HEK293T (cell line): ENCODE results near the gene GRIK2.

ENCODE experiments used
- CTCF ChIA-PET: fragments of 350-600 bp; formaldehyde crosslinking; extraction: SDS; loops from one replicate; lab custom pipeline; 2021; ENCODE audit warnings: antibody characterized with exemption, inconsistent platforms; lab: Yijun Ruan, JAX
- POLR2A ChIA-PET: fragments of 350-600 bp; formaldehyde crosslinking; extraction: SDS; loops from one replicate; lab custom pipeline; 2020; ENCODE audit warnings: antibody characterized with exemption, inconsistent platforms; lab: Yijun Ruan, JAX
- DNase-seq: peaks from one replicate; pipeline ENCODE4 v3.0.0; 2012; ENCODE audit warnings: mixed read lengths; ENCODE audit errors: extremely low spot score
- ARNT ChIP-seq: fragments of 450-650 bp; IDR thresholded peaks from 2 replicates; pipeline ENCODE4 v1.6.1; 2017; ENCODE audit warnings: mild to moderate bottlenecking
- BHLHE40 ChIP-seq: fragments of 450-650 bp; IDR thresholded peaks from 2 replicates; pipeline ENCODE4 v1.6.1; 2016; ENCODE audit warnings: mild to moderate bottlenecking, moderate library complexity, borderline replicate concordance
- CTBP1 ChIP-seq: fragments of 450-650 bp; IDR thresholded peaks from 2 replicates; pipeline ENCODE4 v1.6.1; 2016; ENCODE audit warnings: borderline replicate concordance
- ELF4 ChIP-seq: fragments of 450-650 bp; IDR thresholded peaks from 2 replicates; pipeline ENCODE4 v1.6.1; 2017; ENCODE audit warnings: antibody characterized with exemption
- FOXA1 ChIP-seq: fragments of 450-650 bp; IDR thresholded peaks from 2 replicates; pipeline ENCODE4 v1.6.1; 2016; ENCODE audit warnings: mild to moderate bottlenecking
- FOXK2 ChIP-seq: fragments of 450-650 bp; IDR thresholded peaks from 2 replicates; pipeline ENCODE4 v1.6.1; 2016; ENCODE audit warnings: mild to moderate bottlenecking
- FOXM1 ChIP-seq: fragments of 450-650 bp; IDR thresholded peaks from 2 replicates; pipeline ENCODE4 v1.6.1; 2017; ENCODE audit warnings: mild to moderate bottlenecking, borderline replicate concordance
- HDGF ChIP-seq: fragments of 450-650 bp; IDR thresholded peaks from 2 replicates; pipeline ENCODE4 v1.6.1; 2017; ENCODE audit warnings: antibody characterized with exemption, borderline replicate concordance
- L3MBTL2 ChIP-seq: fragments of 450-650 bp; conservative IDR thresholded peaks from 2 replicates; pipeline ENCODE4 v1.6.1; 2016; ENCODE audit warnings: mild to moderate bottlenecking
- LEF1 ChIP-seq: fragments of 450-650 bp; IDR thresholded peaks from 2 replicates; pipeline ENCODE4 v1.6.1; 2017; ENCODE audit warnings: mild to moderate bottlenecking, borderline replicate concordance
- NFRKB ChIP-seq: fragments of 450-650 bp; IDR thresholded peaks from 2 replicates; pipeline ENCODE4 v1.6.1; 2016; ENCODE audit warnings: mild to moderate bottlenecking, moderate library complexity
- PKNOX1 ChIP-seq: fragments of 450-650 bp; IDR thresholded peaks from 2 replicates; pipeline ENCODE4 v1.6.1; 2016
- SP1 ChIP-seq: fragments of 450-650 bp; IDR thresholded peaks from 2 replicates; pipeline ENCODE4 v1.6.1; 2017
- SUZ12 ChIP-seq: fragments of 450-650 bp; IDR thresholded peaks from 2 replicates; pipeline ENCODE4 v1.6.1; 2016; ENCODE audit warnings: mild to moderate bottlenecking
- TARDBP ChIP-seq: fragments of 450-650 bp; IDR thresholded peaks from 2 replicates; pipeline ENCODE4 v1.6.1; 2016
- ZNF384 ChIP-seq: fragments of 450-650 bp; IDR thresholded peaks from 2 replicates; pipeline ENCODE4 v1.6.1; 2016

Gene GRIK2

GRCh38 chr6:101733899-101734298 lies 340.4 kb downstream of the GRIK2 start:
- TF ChIP-seq NFRKB (no peak), ELF4 (no peak), SP1 (no peak)
- DNase-seq, result no peak
- CTCF ChIA-PET, result no interaction called here
- POLR2A ChIA-PET, result no interaction called here

GRCh38 chr6:101738481-101738880 lies 345.0 kb downstream of the GRIK2 start:
- ChIA-PET CTCF (no interaction called here), POLR2A (no interaction called here)
- TF ChIP-seq FOXA1, result no peak
- no peak for TF ChIP-seq FOXM1
- no peak for TF ChIP-seq HDGF
- TF ChIP-seq FOXK2, result no peak
- TF ChIP-seq SUZ12, result no peak
- no peak for TF ChIP-seq PKNOX1
- no peak for TF ChIP-seq ARNT
- TF ChIP-seq NFRKB, result no peak
- TF ChIP-seq ELF4, result no peak
- TF ChIP-seq L3MBTL2, result no peak
- no peak for TF ChIP-seq SP1
- TF ChIP-seq BHLHE40, result no peak
- TF ChIP-seq LEF1, result no peak
- TF ChIP-seq TARDBP, result no peak
- no peak for TF ChIP-seq CTBP1
- TF ChIP-seq ZNF384, result no peak
- no peak for DNase-seq

GRCh38 chr6:101740631-101741030 lies 347.1 kb downstream of the GRIK2 start:
- ChIA-PET POLR2A (no interaction called here), CTCF (no interaction called here)
- TF ChIP-seq FOXM1 (no peak), PKNOX1 (no peak), ZNF384 (no peak), ELF4 (no peak), NFRKB (no peak), BHLHE40 (no peak), CTBP1 (no peak), FOXK2 (no peak), SUZ12 (no peak), HDGF (no peak), TARDBP (no peak), SP1 (no peak), L3MBTL2 (no peak), LEF1 (no peak), FOXA1 (no peak), ARNT (no peak)
- DNase-seq, result no peak

- TF ChIP-seq FOXA1 (no peak), SP1 (no peak), CTBP1 (no peak), PKNOX1 (no peak)
- ChIA-PET CTCF (no interaction called here), POLR2A (no interaction called here)
- no peak for DNase-seq
These were observed 348.1 kb downstream of the GRIK2 start for GRCh38 chr6:101741474-101742171.

GRCh38 chr6:101747160-101747559 lies 353.7 kb downstream of the GRIK2 start:
- no peak for TF ChIP-seq CTBP1
- TF ChIP-seq FOXA1, result no peak
- no peak for TF ChIP-seq FOXK2
- TF ChIP-seq SP1, result no peak
- no peak for TF ChIP-seq ZNF384
- no peak for TF ChIP-seq ELF4
- TF ChIP-seq TARDBP, result no peak
- no peak for TF ChIP-seq NFRKB
- TF ChIP-seq LEF1, result no peak
- TF ChIP-seq SUZ12, result no peak
- no peak for TF ChIP-seq BHLHE40
- CTCF ChIA-PET, result no interaction called here
- DNase-seq, result no peak
- POLR2A ChIA-PET, result no interaction called here

GRCh38 chr6:101747716-101748115 lies 354.2 kb downstream of the GRIK2 start:
- ChIA-PET CTCF (no interaction called here), POLR2A (no interaction called here)
- DNase-seq, result no peak
- TF ChIP-seq CTBP1 (no peak), FOXK2 (no peak), PKNOX1 (no peak), SUZ12 (no peak), ELF4 (no peak), HDGF (no peak), SP1 (no peak), FOXA1 (no peak), FOXM1 (no peak), L3MBTL2 (no peak), NFRKB (no peak), ZNF384 (no peak), TARDBP (no peak), LEF1 (no peak)
